HG03095 (cell line): ENCODE data around the gene PAIP2B.

ENCODE experiments used
- ATAC-seq: cut with Tn5 transposase; IDR thresholded peaks from one replicate; pipeline ENCODE4 v1.9.1; 2021; ENCODE audit warnings: moderate library complexity; ENCODE audit not compliant: unreplicated experiment

Gene PAIP2B

GRCh38 chr2:71154279-71154678, 72.6 kb downstream of the PAIP2B start:
- ATAC-seq, result no peak

- no peak for ATAC-seq
Measured at GRCh38 chr2:71153585-71154224, 73.2 kb downstream of the PAIP2B start.

GRCh38 chr2:71151620-71152019, 75.3 kb downstream of the PAIP2B start:
- ATAC-seq, result no peak

- no peak for ATAC-seq
Measured at GRCh38 chr2:71150082-71150816, 76.7 kb downstream of the PAIP2B start.

GRCh38 chr2:71148506-71149063, 78.3 kb downstream of the PAIP2B start:
- no peak for ATAC-seq

- no peak for ATAC-seq
Measured at GRCh38 chr2:71143782-71144181, 83.1 kb downstream of the PAIP2B start.

GRCh38 chr2:71136174-71136573, 90.7 kb downstream of the PAIP2B start:
- no peak for ATAC-seq

GRCh38 chr2:71133603-71134002, 93.3 kb downstream of the PAIP2B start:
- ATAC-seq, result no peak
